GM23338 (cell line): ENCODE data around the gene ING5. TPM values are rescaled to one million over a fixed set of nuclear protein-coding genes. Genes with fewer than 3 reads are reported as not detected.
A peak's percentile ranks its signal among the peaks of the same experiment; 100 is the strongest.

Experiments
- ATAC-seq: fragments of 200-7000 bp; cut with Tn5 transposase; 3 replicates; pipeline ENCODE4 v1.9.1; 2020
- DNase-seq: peaks from one replicate; pipeline ENCODE4 v3.0.0-alpha.2; 2015; ENCODE audit warnings: low spot score
- H2AFZ ChIP-seq: fragments of 200-600 bp; sonication (generic); 2 replicates; pipeline ENCODE4 v1.8.0; 2016; ENCODE audit warnings: antibody characterized with exemption, mild to moderate bottlenecking, moderate library complexity
- H3F3A ChIP-seq: fragments of 200-600 bp; sonication (generic); replicated peaks from 2 replicates; pipeline ENCODE4 v1.8.0; 2017; ENCODE audit warnings: antibody characterized with exemption, mixed run types, low read depth
- H3K27ac ChIP-seq: fragments of 200-600 bp; sonication (generic); 2 replicates; pipeline ENCODE4 v1.6.1; 2016; ENCODE audit warnings: low read depth
- H3K27me3 ChIP-seq: fragments of 200-600 bp; sonication (generic); 2 replicates; pipeline ENCODE4 v1.8.0; 2016; ENCODE audit warnings: mild to moderate bottlenecking, mixed run types, moderate library complexity; ENCODE audit not compliant: insufficient read depth
- H3K36me3 ChIP-seq: fragments of 200-600 bp; sonication (generic); 2 replicates; pipeline ENCODE4 v1.8.0; 2016; ENCODE audit warnings: mild to moderate bottlenecking; ENCODE audit not compliant: insufficient read depth
- H3K4me1 ChIP-seq: fragments of 200-600 bp; sonication (generic); 2 replicates; pipeline ENCODE4 v1.8.0; 2016; ENCODE audit warnings: mild to moderate bottlenecking, moderate library complexity; ENCODE audit not compliant: insufficient read depth
- H3K4me2 ChIP-seq: fragments of 200-600 bp; sonication (generic); 2 replicates; pipeline ENCODE4 v1.7.1; 2017; ENCODE audit warnings: mixed run types
- H3K4me3 ChIP-seq: fragments of 200-600 bp; sonication (generic); 2 replicates; pipeline ENCODE4 v1.6.1; 2016; ENCODE audit warnings: mixed run types
- H3K79me2 ChIP-seq: fragments of 200-600 bp; sonication (generic); replicated peaks from 2 replicates; pipeline ENCODE4 v1.8.0; 2017; ENCODE audit warnings: mild to moderate bottlenecking; ENCODE audit not compliant: insufficient read depth
- H3K9me2 ChIP-seq: fragments of 200-600 bp; sonication (generic); 2 replicates; pipeline ENCODE4 v1.8.0; 2017; ENCODE audit not compliant: insufficient read depth
- H4K20me1 ChIP-seq: fragments of 200-600 bp; sonication (generic); replicated peaks from 2 replicates; pipeline ENCODE4 v1.8.0; 2017; ENCODE audit warnings: mild to moderate bottlenecking; ENCODE audit not compliant: insufficient read depth
- H3K27ac Mint-ChIP-seq: 2 replicates; pipeline ENCODE4 v1.8.0; 2020; ENCODE audit warnings: inconsistent platforms, mild to moderate bottlenecking, moderate library complexity, mixed read lengths
- H3K27me3 Mint-ChIP-seq: 3 replicates; pipeline ENCODE4 v1.8.0; 2022; ENCODE audit warnings: low read depth, mild to moderate bottlenecking, moderate library complexity, mixed read lengths, inconsistent platforms; ENCODE audit not compliant: insufficient read depth, poor library complexity
- H3K36me3 Mint-ChIP-seq: 3 replicates; pipeline ENCODE4 v1.8.0; 2021; ENCODE audit warnings: low read depth, mild to moderate bottlenecking, inconsistent platforms, moderate library complexity, mixed read lengths
- H3K4me1 Mint-ChIP-seq: 3 replicates; pipeline ENCODE4 v1.8.0; 2020; ENCODE audit warnings: mild to moderate bottlenecking, inconsistent platforms, mixed read lengths
- H3K4me3 Mint-ChIP-seq: 3 replicates; pipeline ENCODE4 v1.8.0; 2021; ENCODE audit warnings: moderate library complexity, mild to moderate bottlenecking, inconsistent platforms, mixed read lengths
- H3K9me3 Mint-ChIP-seq: 3 replicates; pipeline ENCODE4 v1.8.0; 2020; ENCODE audit warnings: moderate library complexity, mild to moderate bottlenecking, inconsistent platforms, mixed read lengths
- JUNB ChIP-seq: IDR thresholded peaks from one replicate; pipeline ENCODE4 v1.6.1; 2016; ENCODE audit warnings: antibody characterized with exemption; ENCODE audit not compliant: unreplicated experiment
- STAT1 ChIP-seq: IDR thresholded peaks from one replicate; pipeline ENCODE4 v1.6.1; 2016; ENCODE audit warnings: antibody characterized with exemption; ENCODE audit not compliant: unreplicated experiment
- ZNF331 ChIP-seq: fragments of 250-450 bp; sonication (Bioruptor Pico); IDR thresholded peaks from 2 replicates; pipeline ENCODE4 v1.5.0; 2020; ENCODE audit warnings: low read depth, mild to moderate bottlenecking, moderate library complexity
- polyA plus RNA-seq: library from polyadenylated mRNA; unstranded; fragments of >200 nt; fragmentation: Nextera tagmentation; extraction: Ambion mirVana; gene quantifications from 2 replicates; pipeline ENCODE4 v1.2.1, GENCODE V29; 2016
- total RNA-seq: library from RNA; depleted of rRNA; stranded (reverse); fragments of >200 nt; shearing (Covaris generic); gene quantifications from 2 replicates; pipeline ENCODE4 v1.2.3, GENCODE V29; 2014
- TF ChIP-seq, protein P1 (sequence below), 2 experiments: fragments of 200-600 bp in 1 of 2; sonication (generic) in 1 of 2; conservative IDR thresholded peaks; 2 replicates each; pipeline versions ENCODE4 v1.5.1 to v1.6.1; 2016 to 2017; ENCODE audit warnings: antibody characterized with exemption in 2 of 2, low read depth in 2 of 2, mild to moderate bottlenecking in 2 of 2, moderate library complexity in 1 of 2
- TF ChIP-seq, protein P2 (sequence below): IDR thresholded peaks from 2 replicates; pipeline ENCODE4 v1.6.1; 2016; ENCODE audit warnings: antibody characterized with exemption
- TF ChIP-seq, protein P3 (sequence below): fragments of 250-450 bp; sonication (Bioruptor Pico); IDR thresholded peaks from 2 replicates; pipeline ENCODE4 v1.5.0; 2020; ENCODE audit warnings: mild to moderate bottlenecking, moderate library complexity

ING5 gene
- total and polyA plus RNA-seq, 2 experiments from 2014 or later: 25.7 to 42.5 TPM

DNA sequence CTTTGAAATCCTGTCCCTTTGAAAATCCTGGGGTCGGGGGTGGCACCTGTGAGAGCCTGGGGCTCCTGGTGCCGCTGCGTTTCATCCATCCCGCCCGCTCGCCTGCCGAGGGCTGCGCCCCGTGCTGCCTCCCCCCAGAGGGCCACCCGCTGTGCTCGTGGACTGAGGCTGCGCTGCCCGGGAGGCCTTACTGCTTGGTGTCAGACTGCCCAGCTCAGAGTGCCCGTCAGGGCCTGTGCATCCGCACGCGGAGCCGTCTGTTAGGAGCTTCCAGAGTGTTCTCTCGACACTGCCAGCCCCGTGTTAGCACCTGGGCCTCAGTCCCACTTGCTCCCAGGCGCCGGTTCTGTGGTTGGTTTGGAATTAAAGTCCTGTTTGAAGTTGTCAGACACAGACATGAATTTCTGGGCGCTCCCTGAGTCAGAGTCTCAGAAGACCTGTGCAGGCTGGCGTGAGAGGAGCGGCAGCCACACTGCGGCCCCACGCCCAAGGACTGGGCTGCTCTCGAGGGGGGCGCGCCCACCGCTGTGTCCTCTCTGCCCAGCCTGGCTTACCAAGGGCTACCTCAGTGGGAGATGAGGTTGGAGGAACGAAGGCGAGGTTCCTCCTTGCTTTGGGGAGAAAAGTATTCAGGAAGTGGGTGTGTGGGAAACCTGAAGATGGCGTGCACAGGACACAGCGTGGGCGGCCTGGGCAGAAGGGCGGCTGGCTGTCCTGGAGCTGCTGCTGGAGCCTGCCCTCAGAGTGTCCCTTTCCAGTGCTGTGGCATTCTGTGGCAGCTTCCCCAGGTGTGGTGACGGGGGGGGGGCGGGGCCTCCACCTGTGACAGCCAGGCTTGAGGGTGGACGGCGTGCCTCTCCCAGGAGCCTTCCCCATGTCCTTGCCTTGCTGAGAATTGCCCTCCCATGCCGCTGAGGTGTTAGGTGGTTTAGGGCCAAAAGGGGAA lies 29.3 kb upstream of the ING5 start (continued):
- no peak for TF ChIP-seq JUNB
- TF ChIP-seq, protein P1, sequence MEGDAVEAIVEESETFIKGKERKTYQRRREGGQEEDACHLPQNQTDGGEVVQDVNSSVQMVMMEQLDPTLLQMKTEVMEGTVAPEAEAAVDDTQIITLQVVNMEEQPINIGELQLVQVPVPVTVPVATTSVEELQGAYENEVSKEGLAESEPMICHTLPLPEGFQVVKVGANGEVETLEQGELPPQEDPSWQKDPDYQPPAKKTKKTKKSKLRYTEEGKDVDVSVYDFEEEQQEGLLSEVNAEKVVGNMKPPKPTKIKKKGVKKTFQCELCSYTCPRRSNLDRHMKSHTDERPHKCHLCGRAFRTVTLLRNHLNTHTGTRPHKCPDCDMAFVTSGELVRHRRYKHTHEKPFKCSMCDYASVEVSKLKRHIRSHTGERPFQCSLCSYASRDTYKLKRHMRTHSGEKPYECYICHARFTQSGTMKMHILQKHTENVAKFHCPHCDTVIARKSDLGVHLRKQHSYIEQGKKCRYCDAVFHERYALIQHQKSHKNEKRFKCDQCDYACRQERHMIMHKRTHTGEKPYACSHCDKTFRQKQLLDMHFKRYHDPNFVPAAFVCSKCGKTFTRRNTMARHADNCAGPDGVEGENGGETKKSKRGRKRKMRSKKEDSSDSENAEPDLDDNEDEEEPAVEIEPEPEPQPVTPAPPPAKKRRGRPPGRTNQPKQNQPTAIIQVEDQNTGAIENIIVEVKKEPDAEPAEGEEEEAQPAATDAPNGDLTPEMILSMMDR (conservative IDR thresholded peaks at IDR 0.05; ENCODE audit: low read depth in 2 of 2): no peak
- no peak for TF ChIP-seq STAT1
- TF ChIP-seq, protein P2, sequence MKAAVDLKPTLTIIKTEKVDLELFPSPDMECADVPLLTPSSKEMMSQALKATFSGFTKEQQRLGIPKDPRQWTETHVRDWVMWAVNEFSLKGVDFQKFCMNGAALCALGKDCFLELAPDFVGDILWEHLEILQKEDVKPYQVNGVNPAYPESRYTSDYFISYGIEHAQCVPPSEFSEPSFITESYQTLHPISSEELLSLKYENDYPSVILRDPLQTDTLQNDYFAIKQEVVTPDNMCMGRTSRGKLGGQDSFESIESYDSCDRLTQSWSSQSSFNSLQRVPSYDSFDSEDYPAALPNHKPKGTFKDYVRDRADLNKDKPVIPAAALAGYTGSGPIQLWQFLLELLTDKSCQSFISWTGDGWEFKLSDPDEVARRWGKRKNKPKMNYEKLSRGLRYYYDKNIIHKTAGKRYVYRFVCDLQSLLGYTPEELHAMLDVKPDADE: no peak
- no peak for TF ChIP-seq ZNF331 (CRISPR knock-in tag)

DNA sequence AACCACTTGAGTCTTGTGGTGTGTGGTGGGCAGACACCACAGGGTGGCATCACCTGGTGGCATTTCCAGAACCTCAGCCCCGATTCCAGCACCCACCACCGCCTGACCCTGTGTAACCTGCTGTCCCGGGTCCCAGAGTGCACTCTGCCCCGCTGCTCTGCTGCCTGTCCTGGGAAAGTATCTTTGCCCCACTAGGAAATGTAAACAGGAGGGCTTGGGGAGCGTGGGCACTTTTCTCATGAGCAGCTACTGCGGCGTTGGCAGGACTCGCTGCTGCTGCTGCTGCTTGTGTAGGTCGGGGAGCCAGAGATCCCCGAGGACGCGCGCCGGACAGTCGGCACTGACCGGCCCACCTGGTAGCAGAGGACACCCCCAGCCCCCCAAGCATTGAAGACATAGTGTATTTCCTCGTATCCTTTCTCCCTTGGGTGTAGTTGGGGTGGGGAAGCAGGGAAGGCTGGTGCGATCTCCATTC lies 28.6 kb upstream of the ING5 start:
- Histone ChIP-seq H3K4me1 (no peaks in the 10 kb centered on the region), H2AFZ (no peak overlapping the region), H3K27ac (no peak overlapping the region; the same call in 1 of the 2 replicates), H3K9me2 (no peaks in the 10 kb centered on the region), H3K36me3 (peaks cover 4% of the 10 kb centered on the region; the same call in 1 of the 2 replicates), H3K79me2 (no peaks in the 10 kb centered on the region), H3K27me3 (no peaks in the 10 kb centered on the region), H3K4me3 (no peak overlapping the region), H3F3A (no peaks in the 10 kb centered on the region; the same call in none of the 2 replicates), H4K20me1 (no peaks in the 10 kb centered on the region; the same call in 1 of the 2 replicates), H3K4me2 (no peak overlapping the region)
- no peaks in the 10 kb centered on the region for H3K9me3 Mint-ChIP-seq
- DNase-seq (no peak), ATAC-seq (no peak)
- H3K27ac Mint-ChIP-seq: 0 out of 2 replicates have a peak overlapping the region, but pooled peaks have one; percentile 23
- H3K36me3 Mint-ChIP-seq: peaks cover 52% of the 10 kb centered on the region
- H3K4me3 Mint-ChIP-seq: no peak overlapping the region
- peaks cover 5% of the 10 kb centered on the region; the same call in 2 of the 3 replicates for H3K4me1 Mint-ChIP-seq
- H3K27me3 Mint-ChIP-seq: peaks cover 8% of the 10 kb centered on the region
- no peak for TF ChIP-seq JUNB
- TF ChIP-seq, protein P1 (conservative IDR thresholded peaks at IDR 0.05; ENCODE audit: low read depth in 2 of 2): no peak
- TF ChIP-seq, protein P3, sequence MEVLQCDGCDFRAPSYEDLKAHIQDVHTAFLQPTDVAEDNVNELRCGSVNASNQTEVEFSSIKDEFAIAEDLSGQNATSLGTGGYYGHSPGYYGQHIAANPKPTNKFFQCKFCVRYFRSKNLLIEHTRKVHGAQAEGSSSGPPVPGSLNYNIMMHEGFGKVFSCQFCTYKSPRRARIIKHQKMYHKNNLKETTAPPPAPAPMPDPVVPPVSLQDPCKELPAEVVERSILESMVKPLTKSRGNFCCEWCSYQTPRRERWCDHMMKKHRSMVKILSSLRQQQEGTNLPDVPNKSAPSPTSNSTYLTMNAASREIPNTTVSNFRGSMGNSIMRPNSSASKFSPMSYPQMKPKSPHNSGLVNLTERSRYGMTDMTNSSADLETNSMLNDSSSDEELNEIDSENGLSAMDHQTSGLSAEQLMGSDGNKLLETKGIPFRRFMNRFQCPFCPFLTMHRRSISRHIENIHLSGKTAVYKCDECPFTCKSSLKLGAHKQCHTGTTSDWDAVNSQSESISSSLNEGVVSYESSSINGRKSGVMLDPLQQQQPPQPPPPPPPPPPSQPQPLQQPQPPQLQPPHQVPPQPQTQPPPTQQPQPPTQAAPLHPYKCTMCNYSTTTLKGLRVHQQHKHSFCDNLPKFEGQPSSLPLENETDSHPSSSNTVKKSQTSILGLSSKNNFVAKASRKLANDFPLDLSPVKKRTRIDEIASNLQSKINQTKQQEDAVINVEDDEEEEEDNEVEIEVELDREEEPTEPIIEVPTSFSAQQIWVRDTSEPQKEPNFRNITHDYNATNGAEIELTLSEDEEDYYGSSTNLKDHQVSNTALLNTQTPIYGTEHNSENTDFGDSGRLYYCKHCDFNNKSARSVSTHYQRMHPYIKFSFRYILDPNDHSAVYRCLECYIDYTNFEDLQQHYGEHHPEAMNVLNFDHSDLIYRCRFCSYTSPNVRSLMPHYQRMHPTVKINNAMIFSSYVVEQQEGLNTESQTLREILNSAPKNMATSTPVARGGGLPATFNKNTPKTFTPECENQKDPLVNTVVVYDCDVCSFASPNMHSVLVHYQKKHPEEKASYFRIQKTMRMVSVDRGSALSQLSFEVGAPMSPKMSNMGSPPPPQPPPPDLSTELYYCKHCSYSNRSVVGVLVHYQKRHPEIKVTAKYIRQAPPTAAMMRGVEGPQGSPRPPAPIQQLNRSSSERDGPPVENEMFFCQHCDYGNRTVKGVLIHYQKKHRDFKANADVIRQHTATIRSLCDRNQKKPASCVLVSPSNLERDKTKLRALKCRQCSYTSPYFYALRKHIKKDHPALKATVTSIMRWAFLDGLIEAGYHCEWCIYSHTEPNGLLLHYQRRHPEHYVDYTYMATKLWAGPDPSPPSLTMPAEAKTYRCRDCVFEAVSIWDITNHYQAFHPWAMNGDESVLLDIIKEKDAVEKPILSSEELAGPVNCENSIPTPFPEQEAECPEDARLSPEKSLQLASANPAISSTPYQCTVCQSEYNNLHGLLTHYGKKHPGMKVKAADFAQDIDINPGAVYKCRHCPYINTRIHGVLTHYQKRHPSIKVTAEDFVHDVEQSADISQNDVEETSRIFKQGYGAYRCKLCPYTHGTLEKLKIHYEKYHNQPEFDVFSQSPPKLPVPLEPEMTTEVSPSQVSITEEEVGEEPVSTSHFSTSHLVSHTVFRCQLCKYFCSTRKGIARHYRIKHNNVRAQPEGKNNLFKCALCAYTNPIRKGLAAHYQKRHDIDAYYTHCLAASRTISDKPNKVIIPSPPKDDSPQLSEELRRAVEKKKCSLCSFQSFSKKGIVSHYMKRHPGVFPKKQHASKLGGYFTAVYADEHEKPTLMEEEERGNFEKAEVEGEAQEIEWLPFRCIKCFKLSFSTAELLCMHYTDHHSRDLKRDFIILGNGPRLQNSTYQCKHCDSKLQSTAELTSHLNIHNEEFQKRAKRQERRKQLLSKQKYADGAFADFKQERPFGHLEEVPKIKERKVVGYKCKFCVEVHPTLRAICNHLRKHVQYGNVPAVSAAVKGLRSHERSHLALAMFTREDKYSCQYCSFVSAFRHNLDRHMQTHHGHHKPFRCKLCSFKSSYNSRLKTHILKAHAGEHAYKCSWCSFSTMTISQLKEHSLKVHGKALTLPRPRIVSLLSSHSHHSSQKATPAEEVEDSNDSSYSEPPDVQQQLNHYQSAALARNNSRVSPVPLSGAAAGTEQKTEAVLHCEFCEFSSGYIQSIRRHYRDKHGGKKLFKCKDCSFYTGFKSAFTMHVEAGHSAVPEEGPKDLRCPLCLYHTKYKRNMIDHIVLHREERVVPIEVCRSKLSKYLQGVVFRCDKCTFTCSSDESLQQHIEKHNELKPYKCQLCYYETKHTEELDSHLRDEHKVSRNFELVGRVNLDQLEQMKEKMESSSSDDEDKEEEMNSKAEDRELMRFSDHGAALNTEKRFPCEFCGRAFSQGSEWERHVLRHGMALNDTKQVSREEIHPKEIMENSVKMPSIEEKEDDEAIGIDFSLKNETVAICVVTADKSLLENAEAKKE (CRISPR knock-in tag): no peak
- TF ChIP-seq ZNF331 (CRISPR knock-in tag): no peak
